ENCODE measurements around the gene RGS3. TPM values are rescaled to one million over a fixed set of nuclear protein-coding genes. Genes with fewer than 3 reads are reported as not detected.

RGS3 gene
- polyA plus RNA-seq, 2 of the 4 experiments (the other 2 are of a cell fraction): 19.6 to 22.9 TPM

- ChIA-PET CTCF (interaction anchor here (0.7 to 1.8 kb wide), 4 partner anchors 28 to 1187 kb away, joined by 3 to 9 read pairs (median 3); no protein-coding TSS in a partner anchor), POLR2A (no interaction called here)
- TF ChIP-seq SMC3 (IDR thresholded peaks at IDR 0.05) (no peak), NR3C1 (IDR thresholded peaks at IDR 0.05) (no peak), MAFK (IDR thresholded peaks at IDR 0.05; ENCODE audit: partially characterized antibody) (no peak), ZNF302 (CRISPR knock-in tag; IDR thresholded peaks at IDR 0.05) (no peak), ZFP36 (IDR thresholded peaks at IDR 0.05; ENCODE audit: borderline replicate concordance, partially characterized antibody) (no peak), JUNB (IDR thresholded peaks at IDR 0.05) (no peak), ESRRA (IDR thresholded peaks at IDR 0.05; ENCODE audit: borderline replicate concordance, low read length) (no peak), RAD21 (conservative IDR thresholded peaks at IDR 0.05 in 1 of 2, IDR thresholded peaks at IDR 0.05 in 1 of 2) (no peak), FOSB (CRISPR knock-in tag; IDR thresholded peaks at IDR 0.05) (no peak), TP53 (CRISPR knock-in tag; IDR thresholded peaks at IDR 0.05) (no peak), GATA3 (IDR thresholded peaks at IDR 0.05; ENCODE audit: borderline replicate concordance) (no peak)
- Histone ChIP-seq H3K4me1 (peaks cover 10% of the 10 kb centered on the region), H3K9me3 (no peaks in the 10 kb centered on the region), H3K4me2 (no peak overlapping the region), H3K27ac (no peak overlapping the region), H3K4me3 (no peak overlapping the region)
- DNase-seq (ENCODE audit: low read depth in 1 of 2, low spot score in 1 of 2) (no peak), FAIRE-seq (no peak), ATAC-seq (no peak)
- WGBS (ENCODE audit: missing lambda C conversion rate): 86% methylated on average over 7 of the region's 8 CpGs
Measured at GRCh38 chr9:113566016-113566711, 102.6 kb downstream of the RGS3 start.

- Histone ChIP-seq H3K4me3 (no peak overlapping the region), H3K27ac (no peak overlapping the region), H3K4me1 (peaks cover 14% of the 10 kb centered on the region), H3K9me3 (no peaks in the 10 kb centered on the region), H3K4me2 (no peak overlapping the region)
- CTCF ChIA-PET: interaction anchor here (0.9 to 1.8 kb wide), 3 partner anchors 88 to 121 kb away, joined by 3 to 9 read pairs (median 5); no protein-coding TSS in a partner anchor
- POLR2A ChIA-PET: no interaction called here
- FAIRE-seq (no peak), ATAC-seq (no peak), DNase-seq (ENCODE audit: low read depth in 1 of 2, low spot score in 1 of 2) (no peak)
- TF ChIP-seq ELK1 (IDR thresholded peaks at IDR 0.05; ENCODE audit: low read depth, low read length): no peak
- TF ChIP-seq HES2 (IDR thresholded peaks at IDR 0.05): no peak
- TF ChIP-seq CTCF (IDR thresholded peaks at IDR 0.05): no peak
- TF ChIP-seq POLR2A (IDR thresholded peaks at IDR 0.05; ENCODE audit: low read length): no peak
- no peak for TF ChIP-seq NFE2L2 (conservative IDR thresholded peaks at IDR 0.05; ENCODE audit: low read length)
- TF ChIP-seq EHF (CRISPR knock-in tag; IDR thresholded peaks at IDR 0.05): no peak
- no peak for TF ChIP-seq JUN (IDR thresholded peaks at IDR 0.05)
- TF ChIP-seq ATOH8 (CRISPR knock-in tag; IDR thresholded peaks at IDR 0.05; ENCODE audit: low read depth): no peak
- no peak for TF ChIP-seq MYC (IDR thresholded peaks at IDR 0.05; ENCODE audit: borderline replicate concordance, low read length)
- TF ChIP-seq FOSL2 (IDR thresholded peaks at IDR 0.05): no peak
- TF ChIP-seq FOSL2 (CRISPR knock-in tag; IDR thresholded peaks at IDR 0.05): no peak
- no peak for TF ChIP-seq RNF2 (IDR thresholded peaks at IDR 0.05; ENCODE audit: borderline replicate concordance, low read depth)
- TF ChIP-seq TP53 (CRISPR knock-in tag; IDR thresholded peaks at IDR 0.05): no peak
- no peak for TF ChIP-seq EP300 (IDR thresholded peaks at IDR 0.05)
- no peak for TF ChIP-seq MAFK (IDR thresholded peaks at IDR 0.05; ENCODE audit: partially characterized antibody)
- WGBS (ENCODE audit: missing lambda C conversion rate): 95% methylated on average over 3 of the region's 3 CpGs
Measured at GRCh38 chr9:113566712-113567071, 103.2 kb downstream of the RGS3 start.

Measured in A549 (cell line).